NT2/D1 (cell line): ENCODE results near the gene DNAL1.

ENCODE experiments used
- SUZ12 ChIP-seq: IDR thresholded peaks from 2 replicates; pipeline ENCODE4 v1.6.1; 2011; ENCODE audit not compliant: insufficient read length, insufficient read depth; ENCODE audit errors: extremely low read depth
- YY1 ChIP-seq: IDR thresholded peaks from 2 replicates; pipeline ENCODE4 v1.6.1; 2011; ENCODE audit not compliant: insufficient read length, insufficient read depth
- ZNF274 ChIP-seq: IDR thresholded peaks from 2 replicates; pipeline ENCODE4 v1.6.1; 2011; ENCODE audit warnings: mild to moderate bottlenecking, low read depth, low read length

DNA sequence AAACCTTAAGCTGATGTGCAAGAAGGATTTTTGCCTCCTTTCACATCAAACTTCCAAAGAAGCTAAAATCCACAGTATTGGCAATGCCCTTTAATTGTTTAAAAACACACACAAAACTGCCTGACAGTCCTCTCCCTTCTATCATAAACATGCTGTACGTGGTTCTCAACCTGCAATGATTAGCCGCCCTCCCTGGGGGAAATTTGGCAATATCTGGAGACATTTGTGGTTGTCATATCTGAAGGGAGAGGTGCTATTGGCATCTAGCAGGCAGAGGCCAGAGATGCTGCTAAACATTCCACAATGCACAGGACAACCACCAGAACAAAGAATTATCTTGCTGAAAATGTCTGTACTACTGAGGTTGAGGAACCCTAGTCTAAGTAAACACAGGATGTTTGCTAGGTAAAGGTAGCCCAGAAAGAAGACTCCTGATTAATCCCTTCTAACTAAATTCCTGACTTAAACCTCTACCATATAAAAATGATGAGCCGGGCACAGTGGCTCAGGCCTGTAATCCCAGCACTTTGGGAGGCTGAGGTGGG lies 31.3 kb upstream of the DNAL1 start:
- TF ChIP-seq YY1 (no peak), SUZ12 (no peak), ZNF274 (no peak)
